Progenitor cell of endocrine pancreas (in vitro differentiated cells): ENCODE data around the gene DNAJC17. TPM values are rescaled to one million over a fixed set of nuclear protein-coding genes. Genes with fewer than 3 reads are reported as not detected.

Source experiments
- DNase-seq: peaks from one replicate; pipeline ENCODE4 v3.0.0; 2021; ENCODE audit warnings: low spot score; ENCODE audit not compliant: unreplicated experiment
- H3K27ac Mint-ChIP-seq: 2 replicates; pipeline ENCODE4 v1.8.0; 2021; ENCODE audit warnings: mild to moderate bottlenecking, moderate library complexity, mixed read lengths
- H3K27me3 Mint-ChIP-seq: 2 replicates; pipeline ENCODE4 v1.8.0; 2021; ENCODE audit warnings: mixed read lengths
- H3K36me3 Mint-ChIP-seq: 2 replicates; pipeline ENCODE4 v1.8.0; 2022; ENCODE audit warnings: mixed read lengths; ENCODE audit not compliant: insufficient read depth
- H3K4me1 Mint-ChIP-seq: 2 replicates; pipeline ENCODE4 v1.8.0; 2021; ENCODE audit warnings: low read depth, mixed read lengths
- H3K4me3 Mint-ChIP-seq: 2 replicates; pipeline ENCODE4 v1.8.0; 2021; ENCODE audit warnings: low read depth, mild to moderate bottlenecking, moderate library complexity, mixed read lengths
- H3K9me3 Mint-ChIP-seq: 2 replicates; pipeline ENCODE4 v1.8.0; 2021; ENCODE audit warnings: low read depth, mixed read lengths
- CTCF ChIP-seq: fragments of 200-600 bp; sonication (generic); IDR thresholded peaks from one replicate; pipeline ENCODE4 v1.5.0; 2021; ENCODE audit warnings: antibody characterized with exemption, mild to moderate bottlenecking; ENCODE audit not compliant: unreplicated experiment
- total RNA-seq: library from RNA; stranded (reverse); gene quantifications from 2 replicates; pipeline ENCODE4 v1.2.1, GENCODE V29; 2021

Gene DNAJC17
- total RNA-seq, 1 donor from 2014 or later, result 41.0 TPM

GRCh38 chr15:40746916-40747418 lies 60.3 kb downstream of the DNAJC17 start:
- Mint-ChIP-seq H3K9me3 (no peaks in the 10 kb centered on the region), H3K4me3 (no peak overlapping the region), H3K27me3 (no peaks in the 10 kb centered on the region), H3K27ac (no peak overlapping the region), H3K36me3 (peaks cover 3% of the 10 kb centered on the region), H3K4me1 (no peaks in the 10 kb centered on the region)
- no peak for TF ChIP-seq CTCF
- no peak for DNase-seq

GRCh38 chr15:40744815-40745152 lies 62.5 kb downstream of the DNAJC17 start:
- H3K27ac Mint-ChIP-seq, result no peak overlapping the region
- H3K9me3 Mint-ChIP-seq, result no peaks in the 10 kb centered on the region
- DNase-seq, result no peak
- no peak for TF ChIP-seq CTCF
- peaks cover 4% of the 10 kb centered on the region for H3K36me3 Mint-ChIP-seq
- H3K4me3 Mint-ChIP-seq, result no peak overlapping the region
- H3K27me3 Mint-ChIP-seq, result no peaks in the 10 kb centered on the region
- no peaks in the 10 kb centered on the region for H3K4me1 Mint-ChIP-seq

- Mint-ChIP-seq H3K27ac (no peak overlapping the region), H3K27me3 (no peaks in the 10 kb centered on the region), H3K4me3 (no peak overlapping the region), H3K4me1 (no peaks in the 10 kb centered on the region), H3K9me3 (no peaks in the 10 kb centered on the region), H3K36me3 (peaks cover 3% of the 10 kb centered on the region)
- DNase-seq, result no peak
- TF ChIP-seq CTCF, result peak; percentile 10
Measured at GRCh38 chr15:40743921-40744814, 63.1 kb downstream of the DNAJC17 start.

GRCh38 chr15:40743485-40743901 lies 63.8 kb downstream of the DNAJC17 start:
- no peak for TF ChIP-seq CTCF
- Mint-ChIP-seq H3K27ac (no peak overlapping the region), H3K9me3 (no peaks in the 10 kb centered on the region), H3K27me3 (no peaks in the 10 kb centered on the region), H3K36me3 (peaks cover 3% of the 10 kb centered on the region), H3K4me1 (no peaks in the 10 kb centered on the region), H3K4me3 (no peak overlapping the region)
- DNase-seq, result no peak

- Mint-ChIP-seq H3K36me3 (peaks cover 4% of the 10 kb centered on the region), H3K9me3 (no peaks in the 10 kb centered on the region), H3K4me3 (no peak overlapping the region), H3K4me1 (peaks cover 21% of the 10 kb centered on the region), H3K27ac (no peak overlapping the region), H3K27me3 (no peaks in the 10 kb centered on the region)
- TF ChIP-seq CTCF, result no peak
- DNase-seq, result no peak
Measured at GRCh38 chr15:40739854-40740253, 67.4 kb downstream of the DNAJC17 start.
